Activated CD4-positive, CD25-positive, alpha-beta regulatory T cell treated with anti-CD3 and anti-CD28 coated beads, Interleukin-2, amount 50 U/mL, for 72 hours (primary cell): ENCODE measurements around the gene NPC2.
"Not testable (repeated sequence)": the region's sequence is repeated elsewhere in the genome, so short reads cannot be mapped to it uniquely, and the experiment has no call there.

Experiments
- DNase-seq: peaks from one replicate; pipeline ENCODE4 v3.0.0; 2021

NPC2 gene

GRCh38 chr14:74492776-74493342 is at the start of gene NPC2:
Gene NPC2, minus strand, starts transcription at chr14:74493305. Its CDS starts 31 bp downstream, at chr14:74493274.
- DNase-seq = no peak

DNA sequence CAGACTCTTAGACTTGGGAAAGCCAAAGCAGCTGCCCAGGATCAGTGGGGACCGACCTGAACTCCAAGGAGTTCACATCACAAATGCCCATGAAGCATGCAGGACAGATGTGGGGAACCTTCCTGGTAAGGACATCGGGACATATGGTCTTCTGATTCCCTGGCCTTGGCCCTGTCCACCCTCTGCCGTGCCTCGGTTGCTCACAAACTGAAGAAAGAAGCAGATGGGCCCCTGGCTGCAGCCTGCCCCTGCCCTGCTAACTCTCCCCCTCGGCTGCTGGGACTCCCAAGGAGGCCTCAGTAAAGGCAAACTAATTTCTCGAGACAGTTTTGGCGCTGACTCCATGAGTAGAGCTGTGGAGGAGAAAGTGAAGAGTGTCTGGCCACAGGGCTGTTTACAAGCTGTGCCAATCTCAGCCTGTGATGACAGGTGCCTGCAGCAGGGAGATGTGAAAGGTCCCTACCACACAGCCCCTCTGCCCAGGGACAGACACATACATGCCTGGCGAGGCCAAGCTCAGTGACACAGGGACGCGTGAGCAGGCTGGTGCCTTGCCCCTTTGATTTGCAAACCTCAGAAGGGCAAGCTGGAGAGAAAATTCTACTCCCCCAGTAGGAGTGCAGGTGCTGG is 49.1 kb upstream of the NPC2 start:
- no peak for DNase-seq

DNA sequence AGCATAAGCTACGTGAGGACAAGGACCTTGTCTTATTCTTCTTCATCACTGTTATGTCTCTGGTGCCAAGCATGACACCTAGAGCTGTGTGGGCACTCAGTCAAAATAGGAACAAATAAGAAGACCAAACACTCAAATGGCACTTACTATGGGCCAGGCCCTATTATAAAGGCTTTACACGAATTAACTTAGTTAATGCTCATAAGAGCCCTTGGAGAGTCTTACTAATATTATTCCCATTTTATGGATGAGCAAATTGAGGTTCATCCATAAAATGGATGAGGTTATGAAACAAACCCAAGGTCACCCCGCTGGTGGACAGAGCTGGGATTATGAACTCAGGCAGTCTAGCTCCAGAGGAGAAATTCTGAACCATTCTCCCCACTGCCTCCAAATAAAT is 48.1 kb upstream of the NPC2 start:
- DNase-seq = no peak

DNA sequence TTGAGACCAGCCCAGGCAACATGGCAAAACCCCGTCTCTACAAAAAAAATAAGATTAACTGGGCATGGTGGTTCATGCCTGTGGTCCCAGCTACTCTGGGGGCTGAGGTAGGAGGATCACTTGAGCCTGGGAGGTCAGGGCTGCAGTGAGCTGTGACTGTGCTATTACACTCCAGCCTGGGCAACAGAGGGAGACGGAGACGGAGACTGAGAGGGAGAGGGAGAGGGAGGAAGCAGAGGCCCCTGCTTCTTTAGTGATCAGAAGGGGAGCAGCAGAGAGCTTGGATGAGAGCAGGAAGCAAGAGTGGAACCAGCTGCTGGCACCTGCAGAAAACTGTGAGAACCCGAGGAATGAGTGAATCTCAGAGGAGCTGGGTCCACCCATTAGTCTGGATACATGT is 46.4 kb upstream of the NPC2 start:
- DNase-seq = no peak

- DNase-seq = no peak
Measured at GRCh38 chr14:74538411-74539391, 45.6 kb upstream of the NPC2 start.

- not testable (repeated sequence) for DNase-seq
Measured at GRCh38 chr14:74536336-74536735, 43.2 kb upstream of the NPC2 start.

- no peak for DNase-seq
Measured at GRCh38 chr14:74535756-74536325, 42.7 kb upstream of the NPC2 start.

DNA sequence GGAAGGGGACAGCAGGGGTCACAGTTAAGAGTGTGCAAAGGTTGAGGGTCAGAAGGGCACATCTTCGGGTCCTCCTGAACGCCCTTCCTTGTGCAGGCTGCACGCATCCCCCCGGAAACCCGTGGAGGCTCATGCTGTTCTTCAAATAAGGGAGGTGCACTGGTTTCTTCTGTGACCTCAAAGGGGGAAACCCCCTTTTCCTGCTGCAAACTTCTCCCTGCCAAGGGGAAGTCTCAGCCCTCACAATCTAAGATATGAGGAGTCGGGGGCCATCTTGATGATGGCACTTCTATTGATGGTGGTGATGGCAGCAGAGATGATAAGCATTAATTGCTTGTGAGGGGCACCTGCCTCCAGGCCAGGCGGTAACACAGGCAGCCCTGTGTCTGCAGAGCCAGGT is 40.5 kb upstream of the NPC2 start:
- DNase-seq = no peak

DNA sequence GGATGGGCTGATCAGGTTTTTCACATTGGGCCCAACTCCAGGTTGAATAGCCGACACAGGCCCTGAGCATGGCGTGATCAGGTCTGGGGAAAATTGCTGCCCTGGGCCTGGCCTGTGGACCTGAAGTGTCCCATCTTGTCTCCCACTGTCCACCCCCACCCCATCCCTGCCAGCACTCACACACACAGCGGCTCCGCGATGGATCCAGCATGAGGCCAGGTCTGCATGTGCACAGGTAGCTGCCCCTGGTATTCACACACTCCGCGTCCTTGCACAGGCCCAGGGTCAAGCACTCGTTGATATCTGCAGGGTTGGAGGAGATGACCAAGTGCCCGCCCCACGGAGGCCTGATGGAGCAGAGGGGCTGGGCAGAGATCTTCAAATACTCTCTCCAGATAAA is 39.1 kb upstream of the NPC2 start:
- no peak for DNase-seq

DNA sequence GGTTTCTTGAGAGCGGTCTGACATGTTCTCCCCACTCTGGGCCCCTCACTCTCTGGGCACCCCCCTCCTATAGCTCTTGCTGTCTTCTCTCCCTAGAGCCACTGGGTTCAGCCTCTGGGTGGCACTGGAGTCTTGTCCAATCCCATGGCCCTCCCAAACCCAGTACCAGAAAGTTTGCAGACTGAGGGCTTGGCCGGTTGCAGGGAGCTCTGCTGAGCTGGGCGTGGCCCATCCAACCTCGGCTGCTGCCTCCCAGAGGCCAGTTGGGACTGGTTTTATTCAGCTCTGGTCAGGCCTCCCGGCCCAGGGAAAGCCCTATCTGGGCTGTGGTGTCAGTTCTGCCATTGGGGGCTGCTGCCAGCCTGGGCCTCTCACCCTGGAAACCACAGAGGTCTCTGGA is 38.4 kb upstream of the NPC2 start:
- no peak for DNase-seq

- no peak for DNase-seq
Measured at GRCh38 chr14:74531006-74531405, 37.9 kb upstream of the NPC2 start.

DNA sequence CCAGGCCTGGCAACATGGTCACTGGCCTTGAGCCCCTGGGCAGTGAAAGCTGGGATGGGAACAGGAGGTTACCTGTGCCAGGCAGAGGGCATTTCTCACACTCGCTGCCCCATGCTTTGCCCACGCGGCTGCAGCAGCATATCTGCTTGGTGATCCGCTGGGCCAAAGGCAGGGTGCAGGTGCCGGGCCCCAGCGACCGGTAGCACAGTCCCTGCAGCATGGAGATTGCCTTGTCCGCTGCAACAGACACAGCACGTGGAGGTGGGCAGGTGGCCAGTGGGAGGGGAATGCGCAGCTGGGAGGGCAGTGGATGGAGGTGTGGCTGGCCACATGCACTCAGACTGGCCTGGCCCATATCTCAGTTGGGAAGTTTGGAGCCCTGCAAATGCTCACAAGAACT is 35.8 kb upstream of the NPC2 start:
- DNase-seq = no peak

- DNase-seq = no peak
Measured at GRCh38 chr14:74528406-74528805, 35.3 kb upstream of the NPC2 start.

DNA sequence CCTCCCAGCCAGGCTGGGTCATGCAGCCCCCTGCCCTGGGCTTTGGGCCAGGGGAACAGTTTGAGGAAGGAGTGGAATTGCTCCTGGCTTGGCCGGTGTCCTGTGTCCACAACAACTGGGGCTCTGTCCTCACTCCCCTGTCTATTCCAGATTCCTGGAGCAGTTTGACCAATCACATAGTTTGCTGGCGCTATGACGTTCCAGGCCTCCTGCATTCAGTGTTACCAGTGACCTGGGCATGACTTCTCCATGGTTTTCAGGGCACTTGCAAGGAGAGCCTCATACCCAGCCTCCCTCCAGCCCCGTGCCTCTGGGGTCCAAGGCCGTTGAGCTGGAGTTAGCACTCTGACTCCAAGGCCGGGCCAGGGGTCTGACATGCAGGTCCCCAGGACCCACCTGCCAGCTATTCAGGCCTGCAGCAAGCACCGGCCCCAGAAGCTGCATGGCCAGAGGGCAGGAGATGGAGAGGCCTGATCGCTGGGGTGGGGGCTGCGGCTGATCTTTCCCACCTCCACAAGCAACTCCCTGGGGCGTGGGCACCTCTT is 34.7 kb upstream of the NPC2 start:
- no peak for DNase-seq

- DNase-seq = no peak
Measured at GRCh38 chr14:74526854-74527585, 33.9 kb upstream of the NPC2 start.

GRCh38 chr14:74525361-74525851 is 32.3 kb upstream of the NPC2 start:
- DNase-seq = no peak

GRCh38 chr14:74524812-74525135 is 31.7 kb upstream of the NPC2 start:
- DNase-seq = no peak

GRCh38 chr14:74524076-74524811 is 31.1 kb upstream of the NPC2 start:
- DNase-seq = no peak

DNA sequence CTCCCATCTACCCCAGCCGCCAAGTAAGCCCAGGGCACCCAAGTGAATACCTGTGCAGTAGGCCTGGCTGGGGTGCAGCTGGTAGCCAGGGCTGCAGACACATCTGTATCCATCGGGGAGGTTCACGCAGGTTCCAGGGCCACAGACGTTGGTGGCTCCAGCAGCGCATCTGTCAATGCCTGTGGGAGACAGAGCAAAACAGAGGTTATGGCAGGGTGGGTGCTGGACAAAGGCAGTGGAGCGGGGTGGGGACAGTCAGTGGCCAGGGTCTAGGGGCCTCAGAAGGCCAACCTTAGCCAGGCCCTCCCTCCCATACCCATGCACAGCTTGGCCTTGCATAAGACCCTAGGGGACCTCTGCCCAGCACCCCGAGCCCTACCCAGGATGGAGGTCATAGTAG is 29.6 kb upstream of the NPC2 start:
- no peak for DNase-seq

GRCh38 chr14:74521756-74522155 is 28.7 kb upstream of the NPC2 start:
- no peak for DNase-seq

- no peak for DNase-seq
Measured at GRCh38 chr14:74519316-74520074, 26.4 kb upstream of the NPC2 start.
